ENCODE measurements around the gene PARD3B.

DNA sequence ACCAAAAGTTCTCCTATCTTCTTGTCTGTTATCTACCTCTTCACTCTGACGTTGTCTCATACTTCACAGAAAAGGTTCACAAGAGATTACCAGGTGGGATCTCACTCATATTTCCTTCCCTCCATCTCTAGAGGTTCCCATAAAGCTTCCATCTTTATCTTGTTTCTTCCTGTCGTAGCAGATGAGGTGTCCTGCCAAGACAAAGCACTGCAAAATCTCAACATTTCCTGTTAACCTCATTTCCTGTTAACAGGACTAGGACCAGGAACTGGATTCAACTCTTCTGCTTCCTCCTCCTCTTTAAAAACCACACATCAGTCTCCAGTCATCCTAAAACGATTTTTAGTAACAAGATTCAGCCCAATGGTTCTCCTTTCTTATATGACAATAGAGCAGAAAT is 624.2 kb downstream of the PARD3B start:
- TF ChIP-seq, protein P1, sequence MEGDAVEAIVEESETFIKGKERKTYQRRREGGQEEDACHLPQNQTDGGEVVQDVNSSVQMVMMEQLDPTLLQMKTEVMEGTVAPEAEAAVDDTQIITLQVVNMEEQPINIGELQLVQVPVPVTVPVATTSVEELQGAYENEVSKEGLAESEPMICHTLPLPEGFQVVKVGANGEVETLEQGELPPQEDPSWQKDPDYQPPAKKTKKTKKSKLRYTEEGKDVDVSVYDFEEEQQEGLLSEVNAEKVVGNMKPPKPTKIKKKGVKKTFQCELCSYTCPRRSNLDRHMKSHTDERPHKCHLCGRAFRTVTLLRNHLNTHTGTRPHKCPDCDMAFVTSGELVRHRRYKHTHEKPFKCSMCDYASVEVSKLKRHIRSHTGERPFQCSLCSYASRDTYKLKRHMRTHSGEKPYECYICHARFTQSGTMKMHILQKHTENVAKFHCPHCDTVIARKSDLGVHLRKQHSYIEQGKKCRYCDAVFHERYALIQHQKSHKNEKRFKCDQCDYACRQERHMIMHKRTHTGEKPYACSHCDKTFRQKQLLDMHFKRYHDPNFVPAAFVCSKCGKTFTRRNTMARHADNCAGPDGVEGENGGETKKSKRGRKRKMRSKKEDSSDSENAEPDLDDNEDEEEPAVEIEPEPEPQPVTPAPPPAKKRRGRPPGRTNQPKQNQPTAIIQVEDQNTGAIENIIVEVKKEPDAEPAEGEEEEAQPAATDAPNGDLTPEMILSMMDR (IDR thresholded peaks at IDR 0.05), result no peak
- TF ChIP-seq EP300 (IDR thresholded peaks at IDR 0.05) (no peak), POLR2A (IDR thresholded peaks at IDR 0.05) (no peak)

Measured in stomach (tissue), 4 donors.